ENCODE measurements around the gene SYT9. TPM values are rescaled to one million over a fixed set of nuclear protein-coding genes. Genes with fewer than 3 reads are reported as not detected.
A peak's percentile ranks its signal among the peaks of the same experiment; 100 is the strongest.

Gene SYT9
- total RNA-seq, 1 donor, result under 0.01 TPM

- peak; percentile 6 for DNase-seq (ENCODE audit: low read depth)
- peak within 1 kb of the TSS; percentile 37 for H3K4me3 ChIP-seq (ENCODE audit: low read depth, low read length)
- TF ChIP-seq CTCF (IDR thresholded peaks at IDR 0.05; ENCODE audit: insufficient read depth, low read depth, low read length), result no peak
Observed at GRCh38 chr11:7485186-7486097, 233.7 kb downstream of the SYT9 start, which contains the start of gene OLFML1. Gene OLFML1 (plus strand): TSS chr11:7485506. CDS start chr11:7485876, 370 bp downstream.

GRCh38 chr11:7486098-7486780, 234.5 kb downstream of the SYT9 start:
- no peak for TF ChIP-seq CTCF (IDR thresholded peaks at IDR 0.05; ENCODE audit: insufficient read depth, low read depth, low read length)
- H3K4me3 ChIP-seq (ENCODE audit: low read depth, low read length), result peak overlapping the region; percentile 37
- no peak for DNase-seq (ENCODE audit: low read depth)

GRCh38 chr11:7486781-7487140, 235.1 kb downstream of the SYT9 start:
- TF ChIP-seq CTCF (IDR thresholded peaks at IDR 0.05; ENCODE audit: insufficient read depth, low read depth, low read length), result no peak
- no peak overlapping the region for H3K4me3 ChIP-seq (ENCODE audit: low read depth, low read length)
- DNase-seq (ENCODE audit: low read depth), result no peak

GRCh38 chr11:7487360-7487759, 235.7 kb downstream of the SYT9 start:
- no peak overlapping the region for H3K4me3 ChIP-seq (ENCODE audit: low read depth, low read length)
- DNase-seq (ENCODE audit: low read depth), result no peak
- TF ChIP-seq CTCF (IDR thresholded peaks at IDR 0.05; ENCODE audit: insufficient read depth, low read depth, low read length), result no peak

GRCh38 chr11:7488681-7489080, 237.0 kb downstream of the SYT9 start:
- no peak for DNase-seq (ENCODE audit: low read depth)
- TF ChIP-seq CTCF (IDR thresholded peaks at IDR 0.05; ENCODE audit: insufficient read depth, low read depth, low read length), result no peak
- H3K4me3 ChIP-seq (ENCODE audit: low read depth, low read length), result no peak overlapping the region

GRCh38 chr11:7489376-7489775, 237.7 kb downstream of the SYT9 start:
- DNase-seq (ENCODE audit: low read depth), result no peak
- no peak overlapping the region for H3K4me3 ChIP-seq (ENCODE audit: low read depth, low read length)
- no peak for TF ChIP-seq CTCF (IDR thresholded peaks at IDR 0.05; ENCODE audit: insufficient read depth, low read depth, low read length)

Data from fibroblast of villous mesenchyme (primary cell).